GM21619 (cell line): ENCODE data around the gene RFNG.

Experiments
- ATAC-seq: cut with Tn5 transposase; IDR thresholded peaks from one replicate; pipeline ENCODE4 v1.9.1; 2021; ENCODE audit not compliant: unreplicated experiment

Gene RFNG

DNA sequence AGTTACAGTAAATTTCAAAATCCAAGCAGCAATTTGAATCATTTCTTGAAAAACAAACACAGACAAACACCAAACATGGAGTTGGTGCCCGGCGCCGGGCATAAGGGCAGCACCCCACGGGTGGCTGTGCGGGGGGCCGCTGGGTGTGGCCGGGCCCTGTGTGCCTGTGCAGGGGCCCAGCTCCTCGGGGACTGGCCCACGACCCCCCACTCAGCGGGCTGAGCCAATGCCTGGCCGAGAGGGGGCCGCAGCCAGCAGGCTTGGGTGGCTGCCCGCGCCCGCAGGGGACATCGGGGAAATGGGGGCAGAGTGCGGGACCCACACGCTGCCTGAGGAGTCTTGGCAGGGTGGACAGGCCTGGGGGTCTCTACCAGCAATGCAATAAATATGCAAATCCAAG, 26.8 kb upstream of the RFNG start:
- no peak for ATAC-seq

DNA sequence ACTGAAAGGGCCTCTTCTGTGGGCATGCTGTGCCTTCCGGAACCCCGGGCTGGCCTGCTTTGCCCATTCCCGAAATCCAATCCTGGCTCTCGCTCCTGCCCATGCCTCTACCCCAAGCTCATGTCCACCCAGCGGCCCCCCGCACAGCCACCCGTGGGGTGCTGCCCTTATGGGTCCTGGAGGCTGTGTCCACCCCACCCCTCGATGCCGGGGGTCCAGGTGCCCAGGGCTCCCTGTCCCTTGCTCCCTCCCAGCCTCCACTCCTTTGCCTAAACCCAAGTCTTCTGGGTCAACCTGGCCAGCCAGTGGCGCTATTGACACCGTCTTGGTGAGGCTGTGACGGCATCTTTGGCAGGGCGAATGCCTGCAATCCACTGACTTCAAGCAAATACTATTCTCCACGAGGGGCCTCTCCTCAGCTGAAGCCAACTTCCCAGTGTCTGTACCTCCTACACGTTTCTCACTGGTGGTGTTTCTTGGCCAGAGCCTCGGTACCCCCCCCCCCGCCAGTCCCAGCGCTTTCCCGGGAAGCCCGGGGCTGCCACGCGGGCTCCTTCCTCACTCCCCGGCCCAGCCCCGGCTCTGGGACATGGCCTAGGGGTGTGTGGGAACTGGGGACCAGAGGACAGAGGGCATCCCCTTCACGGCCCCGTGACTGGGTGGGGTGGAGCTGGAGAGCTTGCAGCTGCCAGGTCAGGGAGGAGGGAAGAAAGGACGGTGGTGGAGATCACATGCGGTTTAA, 26.2 kb upstream of the RFNG start:
- no peak for ATAC-seq

DNA sequence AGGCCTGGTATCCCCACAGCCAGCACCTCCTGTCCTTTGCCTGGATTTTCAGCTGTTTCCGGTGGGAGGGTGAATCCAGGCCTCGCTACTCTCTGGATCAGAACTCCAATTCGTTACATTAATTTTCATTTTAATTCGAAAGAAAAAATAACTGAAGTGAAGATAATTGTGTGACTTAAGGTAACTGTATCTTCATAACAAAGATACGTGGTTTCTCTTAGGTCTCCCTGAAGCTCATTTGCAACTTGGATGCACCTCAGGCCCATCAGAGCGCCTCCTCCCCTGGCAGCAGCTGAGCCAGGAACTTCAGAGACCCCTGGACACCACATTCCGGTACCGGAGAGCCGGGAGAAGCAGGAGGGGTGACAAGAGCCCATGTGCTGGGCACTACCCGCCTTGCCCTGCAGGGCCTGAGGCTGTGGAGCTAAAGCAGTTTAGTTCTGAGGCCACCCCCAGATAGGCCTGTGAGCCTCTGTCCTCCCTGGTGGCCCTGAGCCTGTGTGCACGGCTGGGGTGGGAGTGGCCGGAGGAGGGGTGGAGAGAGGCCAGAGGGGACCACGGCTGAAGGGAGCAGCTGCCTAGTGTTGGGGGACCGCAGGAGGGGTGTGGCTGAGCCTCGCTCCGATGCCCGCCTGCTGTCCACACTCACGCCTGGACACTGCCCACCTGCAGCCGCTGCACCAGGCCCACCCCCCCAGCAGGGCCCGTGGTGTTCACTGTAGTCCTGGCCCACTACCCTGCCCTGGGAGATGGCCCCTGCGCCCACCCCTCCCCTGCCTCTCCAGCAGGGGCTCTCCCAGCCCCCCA, 25.4 kb upstream of the RFNG start:
- no peak for ATAC-seq

DNA sequence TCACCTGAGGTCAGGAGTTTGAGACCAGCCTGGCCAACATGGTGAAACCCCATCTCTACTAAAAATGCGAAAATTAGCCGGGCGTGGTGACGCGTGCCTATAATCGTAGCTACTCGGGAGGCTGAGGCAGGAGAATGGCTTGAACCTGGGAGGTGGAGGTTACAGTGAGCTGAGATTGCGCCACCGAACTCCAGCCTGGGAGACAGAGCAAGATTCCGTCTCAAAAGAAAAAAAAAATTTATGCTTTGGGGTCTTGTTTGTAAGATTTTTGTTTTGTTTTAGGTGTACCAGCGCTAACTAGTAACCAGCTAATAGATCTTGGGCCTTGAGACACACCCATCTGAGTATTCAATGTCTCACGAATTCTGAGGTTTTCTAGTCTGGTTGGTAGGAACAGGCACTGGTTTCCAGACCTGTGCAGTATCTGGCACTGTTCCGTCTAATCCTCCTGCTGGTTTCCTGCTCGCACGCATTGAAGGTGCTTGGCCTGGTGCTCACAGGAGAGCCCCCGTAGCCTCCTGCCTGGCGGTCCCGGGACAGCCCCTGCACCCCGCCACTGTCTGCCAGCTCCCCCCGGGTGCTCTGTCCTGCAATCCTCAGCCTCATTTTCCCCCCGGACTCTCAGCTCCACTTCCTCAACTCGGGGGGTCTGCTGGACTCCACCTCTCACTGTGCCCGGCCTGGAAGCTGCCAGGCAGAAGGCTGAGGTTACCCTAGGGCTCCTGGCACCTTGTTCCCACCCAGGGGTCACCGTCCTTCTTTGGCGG, 24.6 kb upstream of the RFNG start:
- no peak for ATAC-seq

DNA sequence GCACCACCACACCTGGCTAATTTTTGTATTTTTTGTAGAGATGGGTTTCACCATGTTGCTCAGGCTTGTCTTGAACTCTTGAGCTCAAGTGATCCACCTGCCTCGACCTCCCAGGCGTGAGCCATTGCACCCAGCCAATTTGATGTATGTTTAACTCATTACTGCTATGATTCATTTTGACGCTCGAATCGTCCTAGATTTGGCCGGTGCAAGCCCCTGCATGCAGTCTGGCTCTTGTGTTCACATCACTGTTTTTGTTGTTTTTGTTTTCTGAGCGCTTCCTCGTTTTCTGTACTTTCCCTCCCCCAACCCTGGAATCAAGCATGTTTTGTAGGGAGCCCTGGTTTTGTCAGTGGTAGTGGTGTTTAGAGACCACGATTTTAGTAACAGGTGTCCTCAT, 21.8 kb upstream of the RFNG start:
- no peak for ATAC-seq

DNA sequence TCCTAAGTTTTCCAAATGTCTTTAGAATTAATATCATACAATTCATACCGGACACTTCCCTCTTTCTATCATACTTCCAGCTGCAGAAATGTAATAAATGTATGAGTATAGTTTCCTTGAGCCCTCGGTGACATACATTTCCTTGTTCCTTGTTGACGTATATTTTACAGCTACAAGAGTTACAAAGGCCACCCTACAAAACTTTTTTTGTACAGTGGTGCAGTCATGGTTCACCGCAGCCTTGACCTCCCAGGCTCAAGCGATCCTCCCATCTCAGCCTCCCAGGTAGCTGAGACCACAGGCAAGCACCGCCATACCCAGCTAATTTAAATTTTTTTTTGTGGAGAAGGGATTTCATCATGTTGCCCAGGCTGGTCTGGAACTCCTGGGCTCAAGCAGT, 21.2 kb upstream of the RFNG start:
- ATAC-seq = no peak

DNA sequence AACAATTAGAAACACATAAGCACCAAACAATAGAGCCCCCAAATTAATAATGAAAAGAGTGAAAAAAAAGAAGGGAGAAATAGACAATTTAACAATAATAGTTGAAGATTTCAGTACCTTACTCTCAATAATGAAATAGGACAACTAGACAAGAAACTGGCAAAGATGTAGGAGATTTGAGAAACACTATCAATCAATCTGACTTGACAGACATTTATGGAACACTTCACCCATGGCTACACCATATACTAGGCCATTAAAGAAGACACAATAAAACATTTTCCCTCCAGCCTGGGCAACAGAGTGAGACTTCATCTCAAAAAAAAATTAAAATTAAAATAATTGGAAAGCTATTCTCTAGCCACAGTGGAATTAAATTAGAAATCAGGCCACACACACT, 19.0 kb upstream of the RFNG start:
- no peak for ATAC-seq

DNA sequence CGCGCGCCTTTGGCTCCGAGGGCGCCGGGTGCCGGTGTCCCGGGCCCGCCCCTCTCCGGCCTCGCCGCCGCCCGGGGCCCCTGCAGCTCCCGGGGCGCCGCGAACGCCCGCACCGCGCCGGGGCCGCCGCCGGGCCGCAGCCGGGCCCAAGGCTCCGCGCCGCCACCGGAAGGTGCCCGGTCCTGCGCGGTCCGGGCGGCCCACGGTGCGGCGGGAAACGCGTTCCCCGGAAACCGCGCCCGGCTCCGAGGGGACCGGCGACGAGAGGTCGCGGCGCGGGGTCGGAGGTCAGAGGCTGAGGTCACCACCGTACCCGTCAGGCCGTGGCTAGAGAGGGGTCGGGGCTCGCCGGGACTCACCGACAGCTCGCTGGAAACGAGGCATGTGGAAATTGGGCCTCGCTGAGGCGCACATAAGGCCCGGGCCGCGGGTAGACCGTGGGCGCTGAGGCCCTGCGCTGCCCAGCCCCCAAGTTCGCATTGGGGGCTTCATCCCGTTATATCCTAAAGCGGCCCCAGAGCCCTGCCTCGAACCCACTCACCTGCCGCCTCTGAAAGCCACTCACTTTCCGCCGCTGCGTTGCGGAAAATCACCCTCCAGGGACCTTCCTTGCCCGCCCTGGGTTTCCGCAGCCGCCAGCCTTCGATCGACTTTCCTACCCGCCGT, 14.2 kb upstream of the RFNG start, which contains the start of gene DUS1L:
Gene DUS1L (minus strand): TSS at position 167 of the 666 bp plus-strand sequence. CDS start 745 bp downstream, outside the sequence.
- peak; percentile 47 for ATAC-seq

DNA sequence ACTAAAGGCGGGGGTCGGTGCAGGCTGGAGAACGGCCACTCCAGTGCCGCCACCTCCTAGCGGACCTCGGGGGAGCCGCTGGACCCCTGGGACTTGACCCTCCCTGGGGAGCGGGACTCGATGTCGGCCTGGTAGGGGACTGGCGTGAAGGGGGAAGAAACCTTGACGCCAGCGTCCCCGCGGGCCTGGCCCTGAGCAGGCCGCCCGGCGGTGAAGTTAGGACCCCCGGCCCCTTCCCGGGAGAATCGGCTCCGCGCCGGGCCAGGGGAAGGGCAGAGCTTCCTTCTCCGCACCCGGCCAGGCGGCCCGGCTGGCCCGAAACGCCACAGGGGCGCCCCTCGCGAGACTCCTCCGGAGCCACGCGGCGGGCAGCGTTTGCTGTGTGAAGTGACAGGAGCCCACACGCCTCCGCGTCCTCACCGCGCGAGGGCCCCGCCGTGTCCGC, 13.6 kb upstream of the RFNG start:
- ATAC-seq = peak; percentile 27

DNA sequence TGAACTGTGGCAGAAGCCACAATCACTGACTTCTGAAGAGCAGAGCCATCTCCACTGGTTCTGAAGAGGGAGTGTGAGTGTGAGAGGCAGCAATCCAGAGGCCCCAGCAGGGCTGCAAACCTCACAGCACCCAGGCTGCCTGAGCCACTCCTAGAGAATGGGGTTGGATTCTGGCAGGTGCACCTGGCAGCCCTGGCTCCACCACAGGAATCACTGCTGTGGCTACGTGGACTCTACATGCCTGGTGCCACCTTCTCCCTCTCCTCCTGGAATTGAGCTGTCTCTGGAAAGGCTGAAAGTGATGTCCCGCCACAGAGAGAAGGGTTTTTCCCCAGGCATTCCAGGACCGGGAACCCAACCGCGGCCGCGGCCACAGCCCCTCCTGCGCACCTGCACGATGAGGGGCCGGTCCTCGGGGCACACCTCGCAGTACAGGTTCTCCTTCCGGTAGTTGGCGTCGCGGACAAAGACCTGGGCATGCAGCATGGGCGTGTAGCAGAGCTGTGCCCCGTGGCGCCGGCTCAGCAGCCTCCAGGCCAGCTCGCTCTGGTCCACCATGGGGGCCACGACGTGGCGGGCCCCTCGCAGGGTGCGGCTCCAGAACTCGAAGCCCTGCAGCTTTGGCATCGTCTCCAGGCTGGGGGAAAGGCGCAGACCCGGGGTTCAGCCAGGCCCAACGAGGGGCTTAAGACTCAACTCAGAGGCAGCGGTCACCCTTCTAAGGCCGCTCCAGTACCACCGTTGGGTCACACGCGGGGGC, 13.0 kb upstream of the RFNG start:
- ATAC-seq = no peak

DNA sequence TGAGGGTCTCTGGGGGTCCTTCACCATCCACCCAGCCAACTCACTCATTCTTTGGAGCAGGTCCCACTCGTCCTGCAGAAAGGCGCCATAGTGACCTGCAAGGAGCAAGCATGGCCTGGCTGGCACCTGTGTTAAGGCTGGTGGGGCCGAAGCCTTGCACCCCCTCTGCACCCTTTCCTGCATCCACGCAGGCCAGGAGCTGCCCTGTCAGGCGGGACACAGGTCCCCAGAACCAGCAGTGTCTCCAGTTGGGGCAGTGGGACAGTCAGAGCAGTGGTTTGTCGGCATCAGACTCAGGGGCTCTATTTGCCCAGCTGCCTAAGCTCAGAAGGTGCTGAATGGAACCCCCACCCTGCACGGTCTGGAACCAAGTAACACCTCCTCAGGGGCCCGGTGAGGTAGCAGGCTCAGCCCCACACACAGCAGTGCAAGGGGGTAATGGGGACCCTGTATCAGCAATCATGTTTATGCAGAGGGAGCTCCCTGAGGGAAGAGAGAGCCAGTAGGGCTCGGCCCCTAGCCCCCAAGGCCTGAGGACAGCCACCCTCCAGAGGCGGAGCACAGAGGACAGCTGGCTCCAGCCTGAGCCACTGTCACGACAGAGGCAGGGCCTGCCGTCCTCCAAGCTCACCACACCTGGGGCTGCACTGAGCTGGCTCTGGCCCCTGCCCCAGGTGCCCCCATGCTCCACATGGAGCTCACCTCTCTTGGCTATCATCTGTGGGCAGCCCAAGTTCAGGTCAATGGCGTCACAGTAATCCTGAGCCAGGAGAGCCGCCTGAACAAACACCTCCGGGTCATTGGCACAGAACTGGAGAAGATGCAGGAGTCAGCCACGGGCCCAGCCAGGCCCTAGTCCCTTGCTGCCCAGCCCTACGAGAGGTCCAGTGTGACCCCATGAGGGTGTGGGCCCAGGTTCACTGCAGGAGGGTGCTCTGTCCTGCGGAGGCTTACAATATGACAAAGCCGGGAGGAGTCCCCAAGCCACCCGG, 12.1 kb upstream of the RFNG start:
- ATAC-seq = no peak

DNA sequence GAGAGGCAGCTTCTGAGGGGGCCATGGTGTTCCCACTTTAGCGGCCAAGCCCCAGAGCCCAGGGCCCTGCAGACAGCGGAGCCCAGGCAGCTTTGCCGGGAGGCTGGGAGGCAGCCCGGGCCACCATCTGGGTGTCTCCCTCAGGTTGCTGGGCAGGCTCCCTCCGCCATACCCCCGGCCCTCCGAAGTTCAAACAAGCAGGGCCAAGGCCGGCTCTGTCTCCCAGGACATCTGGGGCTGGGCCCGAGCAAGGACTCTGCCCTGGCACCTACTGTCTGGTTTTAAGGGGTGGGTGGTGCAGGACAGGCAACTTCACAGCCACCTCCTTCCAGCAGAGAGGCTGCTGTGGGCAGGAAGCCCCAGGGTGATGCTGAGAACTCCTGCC, 11.4 kb upstream of the RFNG start:
- no peak for ATAC-seq

DNA sequence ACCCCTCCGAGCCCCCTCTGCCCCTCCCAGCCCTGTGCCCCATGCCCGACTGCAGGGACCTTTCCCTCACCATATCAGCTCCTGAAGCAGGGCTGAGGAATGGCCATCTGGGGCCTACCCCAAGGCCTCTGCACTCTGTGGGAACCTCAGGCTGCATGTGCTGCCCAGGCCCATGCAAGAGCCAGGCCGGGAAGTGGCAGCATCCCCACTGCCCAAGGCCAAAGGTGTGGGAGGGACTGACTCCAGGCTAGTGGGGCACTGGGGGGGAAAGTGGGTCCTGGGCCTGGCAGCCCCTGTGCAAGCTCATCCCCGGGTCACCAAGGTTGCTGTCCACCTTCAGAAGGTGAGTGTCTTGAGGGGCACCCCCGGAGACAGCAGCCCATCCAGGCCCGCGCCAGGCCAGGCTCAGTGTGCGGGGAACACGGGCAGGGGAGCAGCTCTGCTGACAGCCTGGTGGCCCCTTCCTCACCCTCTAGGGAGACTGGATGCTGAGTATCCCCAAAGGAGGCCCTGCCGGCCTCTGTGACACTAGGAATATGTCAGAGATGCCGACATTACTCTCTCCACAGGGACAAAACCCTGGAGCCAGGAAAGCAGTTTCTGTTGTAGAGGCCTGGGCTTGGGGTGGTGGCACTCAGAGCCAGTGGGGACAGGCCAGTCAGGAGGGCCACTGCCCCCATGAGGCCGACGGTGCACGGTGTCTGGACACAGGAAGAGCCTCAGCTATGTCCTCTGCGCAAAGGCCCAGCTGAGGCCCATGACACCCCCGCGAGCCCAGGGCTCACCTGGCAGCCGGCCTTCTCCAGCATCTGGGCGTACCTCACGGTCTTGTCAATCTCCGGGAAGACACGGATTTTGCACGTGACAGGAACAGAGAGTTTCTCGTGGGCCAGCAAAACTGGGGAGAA, 10.7 kb upstream of the RFNG start:
- no peak for ATAC-seq

DNA sequence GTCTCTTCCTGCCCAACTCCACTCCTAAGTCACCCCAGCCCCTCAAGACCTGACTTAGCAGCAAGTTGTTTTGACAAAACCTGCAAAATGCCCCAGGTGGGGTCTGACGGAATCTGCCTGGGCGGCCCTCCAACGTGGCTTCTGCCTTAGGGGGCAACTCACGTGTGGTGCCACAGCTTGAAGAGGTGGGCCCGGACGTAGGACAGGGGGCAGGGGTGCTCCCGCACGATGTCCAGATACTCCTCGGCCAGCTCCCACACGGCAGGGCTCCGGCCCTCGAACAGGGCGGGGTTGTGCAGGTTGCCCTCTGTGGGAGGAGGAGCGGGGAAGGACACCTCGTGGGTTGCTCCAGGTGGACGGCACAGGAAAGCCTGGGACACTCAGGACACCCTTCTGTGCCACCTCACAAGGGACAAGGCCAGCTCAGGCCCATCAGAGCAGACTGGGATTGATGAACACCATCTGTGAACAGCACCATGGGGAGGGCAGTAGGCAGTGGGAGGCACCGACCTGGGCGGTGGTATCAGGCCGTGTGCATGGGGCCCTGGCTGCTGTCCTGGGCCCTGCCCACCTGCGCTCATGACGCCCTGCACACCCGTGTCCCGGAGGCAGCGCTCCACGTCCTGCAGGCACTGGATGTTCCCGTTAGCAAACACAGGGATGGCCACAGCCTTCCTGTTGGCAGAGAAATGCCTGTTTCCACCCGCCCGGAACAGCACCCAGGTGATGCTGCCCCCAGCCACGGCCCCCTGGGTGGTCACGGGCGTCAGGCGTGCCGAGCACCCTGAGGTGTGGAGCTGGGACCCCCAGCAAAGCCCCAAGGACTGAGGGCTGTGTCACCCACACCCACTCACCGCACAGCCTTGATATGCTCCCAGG, 9.7 kb upstream of the RFNG start:
- no peak for ATAC-seq

DNA sequence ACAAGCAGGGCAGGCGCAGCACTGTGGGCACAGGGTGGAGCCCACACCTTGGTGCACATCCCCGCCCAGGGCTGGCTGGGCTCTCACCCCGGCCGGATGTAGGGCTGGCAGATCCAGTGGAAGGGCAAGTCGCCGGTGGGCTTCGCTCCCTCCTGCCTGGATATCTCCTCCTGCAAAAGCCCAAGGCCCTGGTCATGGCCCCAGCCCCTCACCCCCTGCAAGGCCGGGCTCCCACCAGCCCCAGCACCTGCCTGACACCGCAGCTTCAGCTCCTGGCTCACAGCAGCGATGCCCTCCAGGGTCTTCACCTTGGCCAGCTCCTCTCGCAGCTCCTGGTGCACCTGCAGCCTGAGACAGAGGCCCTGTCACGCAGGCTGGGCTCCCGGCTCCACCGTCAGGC, 9.0 kb upstream of the RFNG start:
- no peak for ATAC-seq

DNA sequence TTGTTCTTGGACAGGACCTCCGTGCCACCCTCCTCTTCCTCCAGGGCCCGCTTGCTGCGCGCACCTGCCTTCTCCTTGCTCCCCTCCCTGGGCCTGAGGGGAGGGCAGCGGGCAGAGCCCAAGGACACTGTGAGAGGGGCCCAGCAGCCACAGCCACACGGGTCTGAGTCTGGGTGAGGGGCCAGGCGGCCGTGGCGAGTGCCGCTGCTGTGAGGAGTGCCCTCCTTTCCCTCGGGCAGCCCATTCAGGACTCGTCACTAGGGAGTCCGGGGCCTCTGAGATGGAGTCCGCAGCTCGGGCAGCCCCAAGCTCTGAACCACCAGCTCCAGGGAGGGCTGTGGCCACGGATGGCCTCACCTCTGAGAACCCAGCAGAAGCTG, 8.4 kb upstream of the RFNG start:
- no peak for ATAC-seq
